Testis (tissue), 2 donors: Measurements from ENCODE around the gene ASB18.

Source experiments
- CTCF ChIP-seq, 3 experiments: fragments of 450-650 bp in 2 of 3; fragments of 200-600 bp in 1 of 3; sonication (generic) in 1 of 3; IDR thresholded peaks; one replicate each; pipeline ENCODE4 v1.5.1; 2016 to 2019; ENCODE audit warnings: antibody characterized with exemption in 3 of 3, mild to moderate bottlenecking in 2 of 3, moderate library complexity in 1 of 3
- POLR2A ChIP-seq: fragments of 450-650 bp; IDR thresholded peaks from one replicate; pipeline ENCODE4 v1.6.1; 2017; ENCODE audit warnings: antibody characterized with exemption, mild to moderate bottlenecking, moderate library complexity

- no peak for TF ChIP-seq CTCF (IDR thresholded peaks at IDR 0.05)
- no peak for TF ChIP-seq POLR2A
These were observed 34.8 kb upstream of the ASB18 start for GRCh38 chr2:236298924-236299475.
